HG03439 (cell line): ENCODE measurements around the gene OSGIN1.
"Not testable (repeated sequence)": the region's sequence is repeated elsewhere in the genome, so short reads cannot be mapped to it uniquely, and the experiment has no call there.

Source experiments
- ATAC-seq: cut with Tn5 transposase; IDR thresholded peaks from one replicate; pipeline ENCODE4 v1.9.1; 2021; ENCODE audit warnings: mild to moderate bottlenecking, moderate library complexity; ENCODE audit not compliant: unreplicated experiment

OSGIN1 gene

GRCh38 chr16:83940119-83940518 lies 12.9 kb upstream of the OSGIN1 start:
- ATAC-seq, result no peak

- no peak for ATAC-seq
Measured at GRCh38 chr16:83940630-83941378, 12.2 kb upstream of the OSGIN1 start.

GRCh38 chr16:83941546-83941945 lies 11.5 kb upstream of the OSGIN1 start:
- not testable (repeated sequence) for ATAC-seq

GRCh38 chr16:83942074-83942473 lies 11.0 kb upstream of the OSGIN1 start:
- no peak for ATAC-seq

- no peak for ATAC-seq
Measured at GRCh38 chr16:83942815-83943515, 10.1 kb upstream of the OSGIN1 start.

- no peak for ATAC-seq
Measured at GRCh38 chr16:83943516-83944050, 9.5 kb upstream of the OSGIN1 start.

- ATAC-seq, result no peak
Measured at GRCh38 chr16:83945587-83945986, 7.5 kb upstream of the OSGIN1 start.

GRCh38 chr16:83946154-83946780 lies 6.8 kb upstream of the OSGIN1 start:
- ATAC-seq, result no peak

GRCh38 chr16:83946781-83947566 lies 6.1 kb upstream of the OSGIN1 start:
- no peak for ATAC-seq

- ATAC-seq, result no peak
Measured at GRCh38 chr16:83947642-83948234, 5.3 kb upstream of the OSGIN1 start.

GRCh38 chr16:83948914-83949723 lies 3.9 kb upstream of the OSGIN1 start:
- ATAC-seq, result no peak

- ATAC-seq, result no peak
Measured at GRCh38 chr16:83949724-83950001, 3.4 kb upstream of the OSGIN1 start.

- ATAC-seq, result not testable (repeated sequence)
Measured at GRCh38 chr16:83950862-83951399, 2.1 kb upstream of the OSGIN1 start.

- ATAC-seq, result no peak
Measured at GRCh38 chr16:83951544-83951943, 1.5 kb upstream of the OSGIN1 start.

GRCh38 chr16:83952587-83952939 lies 477 bp upstream of the OSGIN1 start:
- no peak for ATAC-seq

- ATAC-seq, result no peak
Measured at GRCh38 chr16:83953796-83954576, 946 bp downstream of the OSGIN1 start.

- no peak for ATAC-seq
Measured at GRCh38 chr16:83954577-83955016, 1.6 kb downstream of the OSGIN1 start.

GRCh38 chr16:83955218-83956130 lies 2.4 kb downstream of the OSGIN1 start:
- ATAC-seq, result no peak
